ENCODE results near the gene GDF15.
"Not testable (repeated sequence)": the region's sequence is repeated elsewhere in the genome, so short reads cannot be mapped to it uniquely, and the experiment has no call there.

Gene GDF15

GRCh38 chr19:18363787-18364186 lies 22.2 kb upstream of the GDF15 start:
- DNase-seq (ENCODE audit: low read depth in 1 of 2, low spot score in 1 of 2) = no peak

GRCh38 chr19:18364277-18364825 lies 21.6 kb upstream of the GDF15 start:
- not testable (repeated sequence) for DNase-seq (ENCODE audit: low read depth in 1 of 2, low spot score in 1 of 2)

GRCh38 chr19:18364826-18365528 lies 21.0 kb upstream of the GDF15 start:
- DNase-seq (ENCODE audit: low read depth in 1 of 2, low spot score in 1 of 2) = no peak

- DNase-seq (ENCODE audit: low read depth in 1 of 2, low spot score in 1 of 2) = no peak
Observed at GRCh38 chr19:18366021-18366435, 19.9 kb upstream of the GDF15 start.

GRCh38 chr19:18368504-18369222 lies 17.3 kb upstream of the GDF15 start:
- no peak for DNase-seq (ENCODE audit: low read depth in 1 of 2, low spot score in 1 of 2)

- DNase-seq (ENCODE audit: low read depth in 1 of 2, low spot score in 1 of 2) = no peak
Observed at GRCh38 chr19:18373407-18373891, 12.5 kb upstream of the GDF15 start.

- peak in 1 of 2 donors; percentile 5 for DNase-seq (ENCODE audit: low read depth in 1 of 2, low spot score in 1 of 2)
Observed at GRCh38 chr19:18373892-18374629, 11.9 kb upstream of the GDF15 start.

DNA sequence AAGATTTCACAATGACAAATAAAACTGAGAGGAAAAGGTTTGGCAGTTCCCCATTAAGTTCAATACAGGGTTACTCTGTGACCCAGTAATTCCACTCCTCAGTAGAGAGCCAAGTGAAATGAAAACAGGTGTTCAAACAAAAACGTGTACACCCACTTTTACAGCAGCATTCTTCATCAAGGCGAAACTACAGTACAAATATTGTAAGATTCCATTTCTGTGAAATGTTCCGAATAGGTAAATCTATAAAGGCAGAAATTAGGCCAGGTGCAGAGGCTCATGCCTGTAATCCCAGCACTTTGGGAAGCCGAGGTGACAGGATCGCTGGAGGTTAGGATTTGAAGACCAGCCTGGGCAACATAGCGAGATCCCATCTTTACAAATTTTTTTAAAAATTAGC lies 8.9 kb upstream of the GDF15 start:
- no peak for DNase-seq (ENCODE audit: low read depth in 1 of 2, low spot score in 1 of 2)

DNA sequence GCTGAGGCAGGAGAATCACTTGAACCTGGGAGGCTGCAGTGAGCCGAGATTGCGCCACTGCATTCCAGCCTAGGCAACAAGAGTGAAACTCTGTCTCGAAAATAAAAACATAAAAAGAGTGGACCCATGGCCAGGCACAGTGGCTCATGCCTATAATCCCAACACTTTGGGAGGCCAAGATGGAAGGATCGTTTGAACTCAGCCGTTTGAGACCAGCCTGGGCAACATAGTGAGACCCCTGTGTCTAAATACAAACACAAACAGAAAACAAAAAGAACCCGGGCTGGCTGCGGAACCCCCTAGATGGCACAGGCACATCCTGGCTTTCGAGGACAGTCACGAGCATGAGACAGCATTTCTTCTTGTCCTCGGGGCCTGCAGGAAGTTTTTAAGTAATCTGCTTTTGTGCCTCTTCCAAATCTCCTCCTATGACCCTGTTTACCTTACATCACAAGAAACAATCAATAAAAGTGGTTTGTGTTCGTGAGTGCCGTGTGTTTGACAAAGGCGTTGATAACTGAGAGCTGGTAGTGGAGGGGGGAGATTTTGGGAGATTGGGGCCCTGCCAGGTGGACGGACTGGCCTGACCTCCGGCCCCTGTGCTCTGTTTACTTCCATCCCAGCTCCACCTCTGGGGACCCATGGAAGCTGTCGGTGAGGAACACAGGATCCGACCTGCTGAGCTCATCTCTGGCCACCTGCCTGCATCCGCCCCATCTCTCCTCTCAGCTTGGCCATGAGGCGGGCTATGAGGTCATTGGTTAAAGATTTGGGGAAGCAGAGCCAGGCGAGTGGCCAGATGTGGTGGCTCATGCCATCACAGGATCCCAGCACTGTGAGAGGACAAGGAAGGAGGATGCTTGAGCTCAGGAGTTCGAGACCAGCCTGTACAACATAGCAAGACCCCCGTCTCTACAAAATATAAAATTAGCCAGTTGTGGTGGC lies 5.9 kb upstream of the GDF15 start:
- no peak for DNase-seq (ENCODE audit: low read depth in 1 of 2, low spot score in 1 of 2)

DNA sequence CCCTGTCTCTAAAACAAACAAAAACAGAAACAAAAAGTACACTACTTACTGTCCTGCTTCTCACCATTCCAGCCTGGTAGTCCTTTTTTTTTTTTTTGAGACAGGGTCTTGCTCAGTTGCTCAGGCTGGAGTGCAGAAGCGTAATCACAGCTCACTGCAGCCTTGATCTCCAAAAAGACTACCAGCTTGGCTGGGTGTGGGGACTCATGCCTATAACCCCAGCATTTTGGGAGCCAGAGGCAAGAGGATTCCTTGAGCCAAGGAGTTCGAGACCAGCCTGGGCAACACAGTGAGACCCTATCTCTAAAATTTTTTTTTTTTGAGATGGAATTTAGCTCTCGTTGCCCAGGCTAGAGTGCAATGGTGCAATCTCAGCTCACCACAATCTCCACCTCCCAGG lies 5.1 kb upstream of the GDF15 start:
- DNase-seq (ENCODE audit: low read depth in 1 of 2, low spot score in 1 of 2) = no peak

- not testable (repeated sequence) for DNase-seq (ENCODE audit: low read depth in 1 of 2, low spot score in 1 of 2)
Observed at GRCh38 chr19:18383622-18384021, 2.3 kb upstream of the GDF15 start.

DNA sequence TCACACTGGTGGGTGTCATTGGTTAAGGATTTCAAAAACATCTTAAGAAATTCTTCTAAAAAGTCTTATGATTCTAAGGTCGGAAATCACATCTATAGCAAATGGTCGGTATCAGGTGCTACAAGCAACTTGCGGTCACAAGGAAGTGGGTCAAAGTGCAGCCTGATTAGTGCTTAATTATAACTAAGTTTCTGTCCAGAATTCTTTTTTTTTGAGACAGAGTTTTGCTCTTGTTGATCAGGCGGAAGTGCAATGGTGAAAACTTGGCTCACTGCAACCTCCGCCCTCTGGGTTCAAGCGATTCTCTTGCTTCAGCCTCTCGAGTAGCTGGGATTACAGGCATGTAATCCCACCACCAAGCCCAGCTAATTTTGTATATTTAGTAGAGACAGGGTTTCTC lies 1.2 kb upstream of the GDF15 start:
- DNase-seq (ENCODE audit: low read depth in 1 of 2, low spot score in 1 of 2) = no peak

GRCh38 chr19:18385359-18385674 lies 641 bp upstream of the GDF15 start:
- no peak for DNase-seq (ENCODE audit: low read depth in 1 of 2, low spot score in 1 of 2)

- DNase-seq (ENCODE audit: low read depth in 1 of 2, low spot score in 1 of 2) = no peak
Observed at GRCh38 chr19:18386543-18387271, 749 bp downstream of the GDF15 start.

DNA sequence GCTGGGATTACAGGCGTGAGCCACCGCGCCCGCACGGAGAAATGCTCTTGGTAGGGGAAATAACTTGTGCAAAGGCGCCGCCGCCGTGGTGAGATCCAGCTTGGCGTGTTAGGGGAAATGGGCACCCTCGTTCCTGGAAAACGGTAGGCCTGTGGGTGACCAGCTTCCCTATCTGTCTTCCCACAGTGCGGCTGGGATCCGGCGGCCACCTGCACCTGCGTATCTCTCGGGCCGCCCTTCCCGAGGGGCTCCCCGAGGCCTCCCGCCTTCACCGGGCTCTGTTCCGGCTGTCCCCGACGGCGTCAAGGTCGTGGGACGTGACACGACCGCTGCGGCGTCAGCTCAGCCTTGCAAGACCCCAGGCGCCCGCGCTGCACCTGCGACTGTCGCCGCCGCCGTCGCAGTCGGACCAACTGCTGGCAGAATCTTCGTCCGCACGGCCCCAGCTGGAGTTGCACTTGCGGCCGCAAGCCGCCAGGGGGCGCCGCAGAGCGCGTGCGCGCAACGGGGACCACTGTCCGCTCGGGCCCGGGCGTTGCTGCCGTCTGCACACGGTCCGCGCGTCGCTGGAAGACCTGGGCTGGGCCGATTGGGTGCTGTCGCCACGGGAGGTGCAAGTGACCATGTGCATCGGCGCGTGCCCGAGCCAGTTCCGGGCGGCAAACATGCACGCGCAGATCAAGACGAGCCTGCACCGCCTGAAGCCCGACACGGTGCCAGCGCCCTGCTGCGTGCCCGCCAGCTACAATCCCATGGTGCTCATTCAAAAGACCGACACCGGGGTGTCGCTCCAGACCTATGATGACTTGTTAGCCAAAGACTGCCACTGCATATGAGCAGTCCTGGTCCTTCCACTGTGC lies 2.4 kb downstream of the GDF15 start:
- peak; percentile 59 to 71 for DNase-seq (ENCODE audit: low read depth in 1 of 2, low spot score in 1 of 2)

DNA sequence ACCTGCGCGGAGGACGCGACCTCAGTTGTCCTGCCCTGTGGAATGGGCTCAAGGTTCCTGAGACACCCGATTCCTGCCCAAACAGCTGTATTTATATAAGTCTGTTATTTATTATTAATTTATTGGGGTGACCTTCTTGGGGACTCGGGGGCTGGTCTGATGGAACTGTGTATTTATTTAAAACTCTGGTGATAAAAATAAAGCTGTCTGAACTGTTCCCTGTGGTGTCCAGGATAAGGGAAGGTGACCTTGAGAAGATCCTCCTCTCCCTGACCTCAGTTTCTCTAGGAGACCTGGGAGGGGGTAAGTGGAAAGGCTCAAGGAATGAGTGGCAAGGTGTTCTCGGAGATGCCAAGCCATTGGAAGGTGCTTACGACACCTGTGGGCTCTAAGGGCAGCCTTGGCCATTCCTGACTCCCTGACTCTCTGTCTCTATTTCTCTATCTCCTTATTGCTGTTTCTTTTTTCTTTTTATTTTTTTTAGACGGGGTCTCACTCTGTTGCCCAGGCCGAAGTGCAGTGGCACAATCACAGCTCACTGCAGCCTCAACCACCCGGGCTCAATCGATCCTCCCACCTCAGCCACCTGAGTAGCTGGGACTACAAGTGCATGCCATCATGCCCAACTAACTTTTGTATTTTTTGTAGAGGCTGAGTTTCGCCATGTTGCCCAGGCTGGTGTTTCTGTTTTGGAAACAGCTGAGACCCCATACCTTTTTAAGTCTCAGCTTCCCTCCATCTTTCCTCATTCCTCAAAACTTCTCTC lies 3.2 kb downstream of the GDF15 start:
- DNase-seq (ENCODE audit: low read depth in 1 of 2, low spot score in 1 of 2) = no peak

DNA sequence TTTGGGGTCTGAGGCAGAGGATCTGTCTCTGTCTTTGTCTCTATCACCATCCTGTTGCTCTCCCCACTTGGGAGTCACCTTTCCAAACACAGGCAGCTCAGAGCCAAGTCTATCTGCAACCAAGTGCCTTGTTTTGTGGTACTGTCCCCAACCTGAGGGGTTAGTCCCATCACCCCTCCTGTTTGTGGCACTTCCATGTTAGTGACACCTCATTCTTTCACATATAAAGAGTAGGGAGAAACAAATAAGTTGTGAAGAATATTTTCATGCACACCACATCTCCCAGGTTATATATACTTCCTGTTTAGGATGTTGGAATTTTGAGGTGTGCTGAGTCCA lies 3.7 kb downstream of the GDF15 start:
- no peak for DNase-seq (ENCODE audit: low read depth in 1 of 2, low spot score in 1 of 2)
